Measurements from ENCODE around the gene GSDME.
"Not testable (repeated sequence)": the region's sequence is repeated elsewhere in the genome, so short reads cannot be mapped to it uniquely, and the experiment has no call there.

GSDME gene

GRCh38 chr7:24797270-24797669 is 40.0 kb upstream of the GSDME start:
- H3K4me3 ChIP-seq (ENCODE audit: low read length): no peak overlapping the region
- no peak for DNase-seq (ENCODE audit: low read depth)
- no peak for TF ChIP-seq CTCF (conservative IDR thresholded peaks at IDR 0.05; ENCODE audit: low read length)

GRCh38 chr7:24795407-24795767 is 38.1 kb upstream of the GSDME start:
- TF ChIP-seq CTCF (conservative IDR thresholded peaks at IDR 0.05; ENCODE audit: low read length): no peak
- H3K4me3 ChIP-seq (ENCODE audit: low read length): no peak overlapping the region
- no peak for DNase-seq (ENCODE audit: low read depth)

- not testable (repeated sequence) for H3K4me3 ChIP-seq (ENCODE audit: low read length); DNase-seq (ENCODE audit: low read depth)
These were observed 37.6 kb upstream of the GSDME start for GRCh38 chr7:24794751-24795406.

GRCh38 chr7:24793982-24794648 is 36.9 kb upstream of the GSDME start:
- no peak for DNase-seq (ENCODE audit: low read depth)
- H3K4me3 ChIP-seq (ENCODE audit: low read length): no peak overlapping the region
- TF ChIP-seq CTCF (conservative IDR thresholded peaks at IDR 0.05; ENCODE audit: low read length): no peak

GRCh38 chr7:24788961-24789576 is 31.8 kb upstream of the GSDME start:
- TF ChIP-seq CTCF (conservative IDR thresholded peaks at IDR 0.05; ENCODE audit: low read length): no peak
- H3K4me3 ChIP-seq (ENCODE audit: low read length): no peak overlapping the region
- no peak for DNase-seq (ENCODE audit: low read depth)

GRCh38 chr7:24788075-24788474 is 30.8 kb upstream of the GSDME start:
- TF ChIP-seq CTCF (conservative IDR thresholded peaks at IDR 0.05; ENCODE audit: low read length): peak; percentile 37
- H3K4me3 ChIP-seq (ENCODE audit: low read length): no peak overlapping the region
- DNase-seq (ENCODE audit: low read depth): no peak

GRCh38 chr7:24786941-24787340 is 29.7 kb upstream of the GSDME start:
- no peak for TF ChIP-seq CTCF (conservative IDR thresholded peaks at IDR 0.05; ENCODE audit: low read length)
- peak; percentile 97 for DNase-seq (ENCODE audit: low read depth)

More at GRCh38 chr7:24786941-24787340, 29.7 kb upstream of the GSDME start:
- no peak overlapping the region for H3K4me3 ChIP-seq (ENCODE audit: low read length)

All from AG10803 (cell line).